HS-5 (cell line): ENCODE results near the gene MAGIX.
"Not testable (repeated sequence)": the region's sequence is repeated elsewhere in the genome, so short reads cannot be mapped to it uniquely, and the experiment has no call there.

Experiments used
- DNase-seq: peaks from one replicate; pipeline ENCODE4 v3.0.0-alpha.2; 2012; ENCODE audit warnings: low read depth

The MAGIX gene

GRCh38 chrX:49161632-49162031, 926 bp upstream of the MAGIX start:
- no peak for DNase-seq

GRCh38 chrX:49163555-49164419, 1.2 kb downstream of the MAGIX start:
- DNase-seq = no peak

- DNase-seq = no peak
Measured at GRCh38 chrX:49164589-49165360, 2.2 kb downstream of the MAGIX start.

- DNase-seq = no peak
Measured at GRCh38 chrX:49165901-49166881, 3.6 kb downstream of the MAGIX start.

GRCh38 chrX:49166914-49167739, 4.6 kb downstream of the MAGIX start:
- no peak for DNase-seq

- no peak for DNase-seq
Measured at GRCh38 chrX:49167740-49168108, 5.2 kb downstream of the MAGIX start.

- no peak for DNase-seq
Measured at GRCh38 chrX:49171752-49172279, 9.3 kb downstream of the MAGIX start, which contains the start of gene PLP2. Gene PLP2, plus strand, starts transcription at chrX:49171898. Its CDS starts 103 bp downstream, at chrX:49172001.

GRCh38 chrX:49172280-49172780, 9.8 kb downstream of the MAGIX start:
- no peak for DNase-seq

- not testable (repeated sequence) for DNase-seq
Measured at GRCh38 chrX:49173544-49173943, 11.0 kb downstream of the MAGIX start.

- no peak for DNase-seq
Measured at GRCh38 chrX:49174723-49175122, 12.2 kb downstream of the MAGIX start.

- no peak for DNase-seq
Measured at GRCh38 chrX:49175435-49176274, 13.1 kb downstream of the MAGIX start.

- DNase-seq = no peak
Measured at GRCh38 chrX:49176421-49177326, 14.1 kb downstream of the MAGIX start.

GRCh38 chrX:49177338-49177833, 14.8 kb downstream of the MAGIX start:
- no peak for DNase-seq

- DNase-seq = no peak
Measured at GRCh38 chrX:49177873-49178480, 15.4 kb downstream of the MAGIX start.

- DNase-seq = no peak
Measured at GRCh38 chrX:49178537-49178936, 16.0 kb downstream of the MAGIX start.

GRCh38 chrX:49179358-49179757, 16.8 kb downstream of the MAGIX start:
- no peak for DNase-seq

- no peak for DNase-seq
Measured at GRCh38 chrX:49183701-49184281, 21.2 kb downstream of the MAGIX start.
